HG02798 (cell line): ENCODE data around the gene ACTR10.

ENCODE experiments used
- ATAC-seq: cut with Tn5 transposase; IDR thresholded peaks from one replicate; pipeline ENCODE4 v1.9.1; 2021; ENCODE audit warnings: mild to moderate bottlenecking; ENCODE audit not compliant: unreplicated experiment, poor library complexity

The ACTR10 gene

GRCh38 chr14:58278177-58278576, 78.2 kb downstream of the ACTR10 start:
- no peak for ATAC-seq

GRCh38 chr14:58280954-58281787, 81.2 kb downstream of the ACTR10 start:
- peak; percentile 37 for ATAC-seq

GRCh38 chr14:58281969-58282368, 82.0 kb downstream of the ACTR10 start:
- ATAC-seq = no peak

GRCh38 chr14:58282925-58283593, 83.1 kb downstream of the ACTR10 start:
- ATAC-seq = no peak

GRCh38 chr14:58283730-58284129, 83.8 kb downstream of the ACTR10 start:
- no peak for ATAC-seq

- no peak for ATAC-seq
These were observed 85.2 kb downstream of the ACTR10 start for GRCh38 chr14:58285132-58285531.
